Type B pancreatic cell (in vitro differentiated cells): Measurements from ENCODE around the gene WNT7A. TPM values are rescaled to one million over a fixed set of nuclear protein-coding genes. Genes with fewer than 3 reads are reported as not detected.

Source experiments
- DNase-seq: peaks from one replicate; pipeline ENCODE4 v3.0.0; 2021; ENCODE audit warnings: mixed read lengths; ENCODE audit not compliant: unreplicated experiment; ENCODE audit errors: extremely low spot score
- H3K27ac Mint-ChIP-seq: 2 replicates; pipeline ENCODE4 v1.8.0; 2021; ENCODE audit warnings: mild to moderate bottlenecking, mixed read lengths
- H3K27me3 Mint-ChIP-seq: 2 replicates; pipeline ENCODE4 v1.8.0; 2021; ENCODE audit warnings: mixed read lengths
- H3K36me3 Mint-ChIP-seq: 2 replicates; pipeline ENCODE4 v1.8.0; 2021; ENCODE audit warnings: mixed read lengths
- H3K4me1 Mint-ChIP-seq: one replicate; pipeline ENCODE4 v1.8.0; 2021; ENCODE audit warnings: mixed read lengths; ENCODE audit not compliant: unreplicated experiment
- H3K4me3 Mint-ChIP-seq: 2 replicates; pipeline ENCODE4 v1.8.0; 2021; ENCODE audit warnings: mild to moderate bottlenecking, mixed read lengths
- H3K9me3 Mint-ChIP-seq: 2 replicates; pipeline ENCODE4 v1.8.0; 2021; ENCODE audit warnings: mixed read lengths
- CTCF ChIP-seq: fragments of 200-600 bp; sonication (generic); conservative IDR thresholded peaks from 2 replicates; pipeline ENCODE4 v1.5.0; 2021; ENCODE audit warnings: antibody characterized with exemption, mild to moderate bottlenecking
- total RNA-seq: library from RNA; stranded (reverse); gene quantifications from 2 replicates; pipeline ENCODE4 v1.2.1, GENCODE V29; 2021; ENCODE audit warnings: low replicate concordance

WNT7A gene
- total RNA-seq, 1 donor from 2014 or later, result 3.4 TPM

DNA sequence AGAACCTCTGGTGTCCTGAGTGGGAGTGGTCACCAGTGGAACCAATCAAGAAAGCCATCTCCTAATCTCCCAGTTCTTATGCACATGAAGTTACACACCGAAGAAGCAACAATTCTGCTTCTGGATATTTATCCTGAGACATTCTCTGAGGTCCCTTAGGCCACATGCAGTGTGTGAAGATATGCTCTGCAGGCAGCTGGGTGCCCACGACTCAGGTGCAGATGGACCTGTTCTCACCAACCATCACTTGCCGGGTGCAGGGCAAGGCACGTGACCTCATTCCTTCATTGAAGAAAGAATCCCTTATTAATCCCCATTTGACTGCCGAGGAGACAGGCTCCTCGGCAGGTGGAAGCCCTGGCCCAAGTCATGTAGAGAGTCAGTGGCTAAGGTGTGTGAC, 79.8 kb downstream of the WNT7A start:
- DNase-seq, result no peak
- H3K27ac Mint-ChIP-seq, result no peak overlapping the region
- no peak for TF ChIP-seq CTCF
- no peaks in the 10 kb centered on the region for H3K9me3 Mint-ChIP-seq
- no peaks in the 10 kb centered on the region for H3K4me1 Mint-ChIP-seq
- H3K27me3 Mint-ChIP-seq, result peaks cover 13% of the 10 kb centered on the region
- H3K36me3 Mint-ChIP-seq, result no peaks in the 10 kb centered on the region
- no peak overlapping the region for H3K4me3 Mint-ChIP-seq

GRCh38 chr3:13798401-13798800, 81.5 kb downstream of the WNT7A start:
- Mint-ChIP-seq H3K36me3 (no peaks in the 10 kb centered on the region), H3K4me3 (no peak overlapping the region), H3K27me3 (peaks cover 13% of the 10 kb centered on the region), H3K9me3 (no peaks in the 10 kb centered on the region), H3K4me1 (no peaks in the 10 kb centered on the region), H3K27ac (no peak overlapping the region)
- TF ChIP-seq CTCF, result no peak
- no peak for DNase-seq

- H3K9me3 Mint-ChIP-seq, result no peaks in the 10 kb centered on the region
- DNase-seq, result no peak
- no peak overlapping the region for H3K27ac Mint-ChIP-seq
Measured at GRCh38 chr3:13796701-13797460, 83.0 kb downstream of the WNT7A start.

DNA sequence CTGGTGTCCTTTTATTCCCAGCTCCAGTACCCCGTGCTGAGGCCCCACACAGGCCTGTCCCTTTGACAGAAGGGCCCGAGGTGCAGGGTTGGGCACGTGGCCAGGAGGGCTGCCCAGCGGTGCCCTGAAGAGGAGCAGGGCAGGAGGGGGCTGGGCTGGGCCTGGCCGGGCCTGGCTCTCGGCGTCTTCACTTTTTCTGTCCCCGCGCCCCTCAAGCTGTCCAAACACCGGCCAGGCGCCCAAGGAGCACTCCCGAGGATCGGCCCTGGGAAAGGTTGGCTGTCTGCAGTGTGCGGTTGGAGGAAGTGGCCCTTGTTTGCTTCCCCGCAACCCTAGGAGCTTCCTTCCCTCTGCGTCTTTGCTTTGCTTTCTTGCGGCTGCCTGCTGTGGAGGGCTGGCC, 84.1 kb downstream of the WNT7A start:
- no peak overlapping the region for H3K27ac Mint-ChIP-seq

More at GRCh38 chr3:13796701-13797460, 83.0 kb downstream of the WNT7A start:
- Mint-ChIP-seq H3K4me3 (no peak overlapping the region), H3K36me3 (no peaks in the 10 kb centered on the region), H3K4me1 (no peaks in the 10 kb centered on the region), H3K27me3 (peaks cover 10% of the 10 kb centered on the region)
- TF ChIP-seq CTCF, result no peak

DNA sequence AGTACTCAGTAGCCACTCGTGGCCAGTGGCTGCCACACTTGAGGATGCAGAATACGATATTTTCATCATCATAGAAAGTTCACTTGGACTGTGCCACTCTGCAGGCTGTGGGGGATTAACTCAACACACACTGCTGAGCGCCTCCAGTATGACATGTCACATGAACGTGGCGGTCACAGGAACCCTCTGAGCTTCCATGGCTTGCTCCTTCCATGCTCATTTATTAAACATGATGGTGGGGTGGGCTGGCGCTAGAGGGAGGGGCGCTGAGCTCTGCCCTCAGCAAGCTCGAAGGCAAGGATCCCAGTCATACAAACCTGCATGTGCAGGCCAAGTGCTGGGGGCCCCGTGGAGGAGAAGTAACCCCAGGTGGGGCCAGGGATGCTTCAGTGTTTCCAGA, 85.5 kb downstream of the WNT7A start:
- Mint-ChIP-seq H3K4me3 (no peak overlapping the region), H3K27ac (no peak overlapping the region), H3K4me1 (no peaks in the 10 kb centered on the region), H3K27me3 (peaks cover 15% of the 10 kb centered on the region), H3K9me3 (no peaks in the 10 kb centered on the region), H3K36me3 (no peaks in the 10 kb centered on the region)
- no peak for DNase-seq
- no peak for TF ChIP-seq CTCF

More for the DNA sequence above, 84.1 kb downstream of the WNT7A start:
- Mint-ChIP-seq H3K4me1 (no peaks in the 10 kb centered on the region), H3K36me3 (no peaks in the 10 kb centered on the region), H3K4me3 (no peak overlapping the region), H3K27me3 (peaks cover 15% of the 10 kb centered on the region), H3K9me3 (no peaks in the 10 kb centered on the region)
- DNase-seq, result no peak
- no peak for TF ChIP-seq CTCF
